Measurements from ENCODE around the gene SETBP1. TPM values are rescaled to one million over a fixed set of nuclear protein-coding genes. Genes with fewer than 3 reads are reported as not detected.

Gene SETBP1
- total and polyA plus RNA-seq, 2 of the 8 experiments (the other 6 are each of a cell fraction or from before 2014, with no cell fraction given) = 2.0 to 6.5 TPM

DNA sequence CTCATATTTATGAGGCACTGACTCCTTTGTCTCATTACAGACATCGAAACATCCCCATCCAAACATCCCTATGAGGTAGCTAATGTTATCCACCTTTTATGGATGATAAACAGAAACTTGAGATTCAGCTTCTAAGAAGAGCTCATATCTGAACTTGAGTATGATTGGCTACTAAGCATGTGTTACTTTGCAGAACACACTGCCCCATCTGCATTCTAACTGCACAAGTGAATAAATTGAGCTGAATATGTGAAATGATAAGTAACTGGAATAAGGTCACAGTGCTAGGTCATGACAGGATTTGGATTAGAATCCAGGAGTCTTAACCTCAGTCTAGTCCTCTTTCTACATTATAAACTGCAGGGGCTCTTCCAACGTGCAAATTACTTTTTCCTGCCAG lies 172.7 kb downstream of the SETBP1 start:
- no peak overlapping the region for H4K8ac ChIP-seq (ENCODE audit: extremely low read depth, insufficient read depth, low read length)
- H2BK15ac ChIP-seq (ENCODE audit: low read length) = no peak overlapping the region
- no peak overlapping the region for H4K91ac ChIP-seq (replicated peaks; ENCODE audit: insufficient read length, low read length)
- H3K9me3 ChIP-seq (ENCODE audit: insufficient read depth in 2 of 2, low read depth in 1 of 2, low read length in 1 of 2) = no peaks in the 10 kb centered on the region
- no peak overlapping the region for H2AK5ac ChIP-seq (ENCODE audit: low read depth, low read length)
- H3K79me1 ChIP-seq (ENCODE audit: low read depth, low read length) = no peaks in the 10 kb centered on the region
- no peak overlapping the region for H2BK5ac ChIP-seq (ENCODE audit: low read depth, low read length)
- H3K4me3 ChIP-seq (ENCODE audit: extremely low read depth in 1 of 4, insufficient read depth in 2 of 4, low read depth in 3 of 4, low read length in 4 of 4) = no peak overlapping the region
- no peak overlapping the region for H4K5ac ChIP-seq (ENCODE audit: insufficient read length, low read depth, low read length)
- H2BK20ac ChIP-seq (ENCODE audit: low read length) = no peak overlapping the region
- no peak overlapping the region for H2BK12ac ChIP-seq (ENCODE audit: low read depth, low read length)
- no peak overlapping the region for H2AFZ ChIP-seq (ENCODE audit: low read length)
- H2BK120ac ChIP-seq (replicated peaks; ENCODE audit: low read depth, low read length) = no peak overlapping the region
- H3K56ac ChIP-seq (replicated peaks; ENCODE audit: insufficient read length, low read depth, low read length) = no peak overlapping the region
- H3K23ac ChIP-seq (ENCODE audit: insufficient read length) = no peak overlapping the region
- DNase-seq (ENCODE audit: low read depth in 1 of 2, low spot score in 2 of 2) (no peak), FAIRE-seq (no peak)
- 86% methylated on average over 2 of the region's 2 CpGs; no CpG with 5 or more reads in 1 of the 2 experiments for WGBS, 2 experiments (ENCODE audit: extremely low coverage in 1 of 2, insufficient coverage in 1 of 2, insufficient read length in 1 of 2, insufficient replicate concordance in 2 of 2, low coverage in 1 of 2, low lambda C conversion rate in 2 of 2, missing lambda C conversion rate in 1 of 2)
- no peaks in the 10 kb centered on the region for H3K79me2 ChIP-seq (ENCODE audit: control insufficient read depth in 1 of 2, insufficient read depth in 2 of 2, low read length in 2 of 2)
- H3K18ac ChIP-seq (ENCODE audit: extremely low read depth, low read length) = no peak overlapping the region
- no peaks in the 10 kb centered on the region for H4K20me1 ChIP-seq (replicated peaks in 1 of 2; ENCODE audit: control insufficient read depth in 1 of 2, insufficient read depth in 2 of 2, low read length in 2 of 2)
- no peak overlapping the region for H3K9ac ChIP-seq (replicated peaks in 1 of 4; ENCODE audit: extremely low read depth in 1 of 4, low read depth in 3 of 4, low read length in 3 of 4)
- POLR2A ChIA-PET (ENCODE audit: partially characterized antibody) = interaction anchor here (1.2 kb wide), 1 partner anchor 8 kb away, joined by 3 read pairs; no protein-coding TSS in a partner anchor
- no peak overlapping the region for H3K4ac ChIP-seq (replicated peaks; ENCODE audit: insufficient read length, low read depth, low read length)
- H3K23me2 ChIP-seq (ENCODE audit: low read depth, low read length) = no peaks in the 10 kb centered on the region
- no peaks in the 10 kb centered on the region for H3K27me3 ChIP-seq (replicated peaks in 1 of 4; ENCODE audit: control insufficient read depth in 3 of 4, extremely low read depth in 1 of 4, insufficient read depth in 3 of 4, low read length in 3 of 4)
- peaks cover 0 to 2% (median 0%) of the 10 kb centered on the region in 4 experiments; a peak in 1 of 7 replicates for H3K4me1 ChIP-seq (replicated peaks in 1 of 4; ENCODE audit: control insufficient read depth in 3 of 4, insufficient read depth in 4 of 4, low read length in 3 of 4)
- H3K36me3 ChIP-seq (ENCODE audit: control insufficient read depth in 2 of 4, insufficient read depth in 4 of 4, low read length in 3 of 4) = no peaks in the 10 kb centered on the region
- CTCF ChIA-PET (ENCODE audit: partially characterized antibody) = interaction anchor here (0.9 kb wide), 1 partner anchor 31 kb away, joined by 3 read pairs; no protein-coding TSS in a partner anchor
- H3K14ac ChIP-seq (ENCODE audit: insufficient read length) = no peak overlapping the region
- no peak overlapping the region for H3K4me2 ChIP-seq (ENCODE audit: insufficient read depth in 1 of 2, low read depth in 2 of 2, low read length in 2 of 2)
- no peak overlapping the region for H3K27ac ChIP-seq (ENCODE audit: low read depth, low read length)
- TF ChIP-seq CTBP2 (IDR thresholded peaks at IDR 0.05; ENCODE audit: borderline replicate concordance, insufficient read depth, insufficient read length, low read length) = no peak
- TF ChIP-seq TBP (IDR thresholded peaks at IDR 0.05; ENCODE audit: low read depth, low read length) = no peak
- TF ChIP-seq YY1 (IDR thresholded peaks at IDR 0.05; ENCODE audit: low read depth, low read length) = no peak
- no peak for TF ChIP-seq TEAD4 (IDR thresholded peaks at IDR 0.05; ENCODE audit: low read depth, low read length)
- no peak for TF ChIP-seq RBBP5 (IDR thresholded peaks at IDR 0.05; ENCODE audit: borderline replicate concordance, low read depth, low read length)
- TF ChIP-seq HDAC2 (IDR thresholded peaks at IDR 0.05; ENCODE audit: borderline replicate concordance in 1 of 2, low read depth in 2 of 2, low read length in 2 of 2) = no peak
- no peak for TF ChIP-seq JUND (IDR thresholded peaks at IDR 0.05; ENCODE audit: low read length)
- TF ChIP-seq SP1 (IDR thresholded peaks at IDR 0.05; ENCODE audit: low read depth, low read length) = no peak
- TF ChIP-seq, protein P1, sequence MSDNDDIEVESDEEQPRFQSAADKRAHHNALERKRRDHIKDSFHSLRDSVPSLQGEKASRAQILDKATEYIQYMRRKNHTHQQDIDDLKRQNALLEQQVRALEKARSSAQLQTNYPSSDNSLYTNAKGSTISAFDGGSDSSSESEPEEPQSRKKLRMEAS (IDR thresholded peaks at IDR 0.05) = no peak
- no peak for TF ChIP-seq TCF12 (IDR thresholded peaks at IDR 0.05; ENCODE audit: low read depth, low read length)
- no peak for TF ChIP-seq SP4 (IDR thresholded peaks at IDR 0.05; ENCODE audit: low read length)
- TF ChIP-seq CREB1 (IDR thresholded peaks at IDR 0.05) = no peak
- TF ChIP-seq, protein P2, sequence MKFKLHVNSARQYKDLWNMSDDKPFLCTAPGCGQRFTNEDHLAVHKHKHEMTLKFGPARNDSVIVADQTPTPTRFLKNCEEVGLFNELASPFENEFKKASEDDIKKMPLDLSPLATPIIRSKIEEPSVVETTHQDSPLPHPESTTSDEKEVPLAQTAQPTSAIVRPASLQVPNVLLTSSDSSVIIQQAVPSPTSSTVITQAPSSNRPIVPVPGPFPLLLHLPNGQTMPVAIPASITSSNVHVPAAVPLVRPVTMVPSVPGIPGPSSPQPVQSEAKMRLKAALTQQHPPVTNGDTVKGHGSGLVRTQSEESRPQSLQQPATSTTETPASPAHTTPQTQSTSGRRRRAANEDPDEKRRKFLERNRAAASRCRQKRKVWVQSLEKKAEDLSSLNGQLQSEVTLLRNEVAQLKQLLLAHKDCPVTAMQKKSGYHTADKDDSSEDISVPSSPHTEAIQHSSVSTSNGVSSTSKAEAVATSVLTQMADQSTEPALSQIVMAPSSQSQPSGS (IDR thresholded peaks at IDR 0.05; ENCODE audit: low read length) = no peak
- no peak for TF ChIP-seq POU5F1 (IDR thresholded peaks at IDR 0.05; ENCODE audit: low read depth, low read length)

Measured in H1 (cell line).